Hematopoietic multipotent progenitor cell (in vitro differentiated cells): Measurements from ENCODE around the gene TAF5L. TPM values are rescaled to one million over a fixed set of nuclear protein-coding genes. Genes with fewer than 3 reads are reported as not detected.
"Not testable (repeated sequence)": the region's sequence is repeated elsewhere in the genome, so short reads cannot be mapped to it uniquely, and the experiment has no call there.

Source experiments
- DNase-seq, 3 donors: peaks; one replicate each; pipeline ENCODE4 v3.0.0-alpha.2; 2011 to 2015; ENCODE audit warnings: low read depth in 2 of 3, low spot score in 2 of 3
- total RNA-seq: library from RNA; depleted of rRNA; stranded (reverse); fragments of >200 nt; gene quantifications from one replicate; pipeline ENCODE4 v1.2.3, GENCODE V29; 2012

TAF5L gene
- total RNA-seq, 1 donor, result 21.3 TPM

GRCh38 chr1:229642970-229643369 is 17.0 kb upstream of the TAF5L start:
- DNase-seq, result no peak

DNA sequence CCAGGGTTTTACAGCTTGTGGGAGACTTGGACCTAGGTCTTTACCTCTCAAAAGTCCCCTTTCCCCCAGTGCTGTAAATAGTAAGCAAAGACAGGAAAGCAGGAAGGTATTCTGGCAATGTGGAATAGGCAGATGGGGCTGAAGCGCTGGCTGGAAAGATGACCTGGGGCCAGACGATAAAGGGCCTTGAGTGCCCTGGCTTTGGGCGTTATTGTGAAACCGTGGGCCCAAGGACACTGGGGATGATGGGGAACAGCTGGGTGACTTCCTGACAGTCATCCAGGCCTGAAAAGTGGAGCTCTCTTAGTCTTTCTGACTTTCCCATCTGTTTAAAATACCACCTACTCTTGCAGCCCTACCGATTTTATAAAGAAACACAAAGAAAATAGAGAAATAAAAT is 16.5 kb upstream of the TAF5L start:
- DNase-seq, result no peak

- no peak for DNase-seq
Measured at GRCh38 chr1:229641306-229641705, 15.4 kb upstream of the TAF5L start.

- no peak for DNase-seq
Measured at GRCh38 chr1:229640455-229640854, 14.5 kb upstream of the TAF5L start.

GRCh38 chr1:229637746-229638145 is 11.8 kb upstream of the TAF5L start:
- DNase-seq, result no peak

GRCh38 chr1:229636042-229636441 is 10.1 kb upstream of the TAF5L start:
- no peak for DNase-seq

- no peak for DNase-seq
Measured at GRCh38 chr1:229631966-229632365, 6.0 kb upstream of the TAF5L start.

GRCh38 chr1:229631148-229631547 is 5.2 kb upstream of the TAF5L start:
- no peak for DNase-seq

DNA sequence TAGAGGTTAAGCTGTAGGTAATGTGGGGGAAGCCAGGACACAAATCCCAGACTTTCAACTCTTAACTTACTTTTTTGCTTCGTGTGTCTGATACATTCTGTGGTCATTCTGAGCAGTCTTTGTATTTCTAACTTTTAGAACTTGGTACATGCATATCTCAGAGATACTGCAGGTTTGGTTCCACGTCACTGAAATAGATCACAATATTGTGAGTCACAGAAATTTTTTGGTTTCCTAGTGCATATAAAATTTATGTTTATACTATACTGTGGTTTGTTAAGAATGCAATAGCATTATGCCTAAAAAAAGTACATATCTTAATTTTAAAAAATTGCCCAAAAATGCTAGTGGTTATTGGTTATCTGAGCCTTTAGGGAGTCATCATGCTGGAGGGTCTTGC is 3.3 kb upstream of the TAF5L start:
- DNase-seq, result no peak

GRCh38 chr1:229627003-229627402 is 1.1 kb upstream of the TAF5L start:
- DNase-seq, result no peak

DNA sequence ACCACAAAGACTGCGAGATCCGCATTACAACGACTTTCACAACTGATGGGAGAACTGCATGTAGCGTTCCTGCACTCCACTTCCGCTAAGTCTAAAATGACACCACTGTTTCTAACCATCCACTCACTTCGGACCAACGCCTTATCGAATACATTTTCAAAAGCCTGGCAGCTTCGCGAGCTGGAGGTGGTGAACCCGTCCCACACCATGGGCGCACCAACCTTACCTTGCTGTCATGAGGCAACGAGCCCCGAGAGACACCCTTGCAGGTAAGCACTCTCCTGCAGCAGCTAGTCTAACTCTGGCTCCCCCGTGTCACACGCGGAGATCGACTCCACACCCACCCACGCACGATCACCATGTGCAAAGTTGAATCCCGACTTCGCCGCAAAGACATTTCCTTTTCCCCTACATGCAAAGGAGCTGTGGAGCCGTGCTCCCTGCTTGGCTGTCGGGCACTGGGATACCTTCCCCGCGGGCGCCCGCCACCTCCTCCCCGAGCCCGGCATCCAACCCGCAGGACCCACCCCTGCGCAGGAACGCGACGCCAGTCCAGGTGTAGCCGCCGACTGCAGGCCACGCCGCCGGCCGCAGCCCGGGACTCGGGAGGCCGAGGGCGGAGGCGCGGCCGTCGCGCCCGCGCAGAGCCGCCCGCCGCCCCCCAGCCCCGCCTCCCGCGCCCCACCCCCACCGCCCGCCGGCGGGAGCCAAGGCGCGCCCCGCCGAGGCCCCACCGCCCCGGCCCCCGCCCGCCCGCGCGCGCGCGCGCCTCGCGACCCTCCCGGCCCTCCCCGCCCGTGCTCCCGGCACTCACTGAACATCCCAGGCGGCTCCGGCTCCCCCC is 629 bp downstream of the TAF5L start:
- DNase-seq, result peak; percentile 16 to 29 (median 28)

DNA sequence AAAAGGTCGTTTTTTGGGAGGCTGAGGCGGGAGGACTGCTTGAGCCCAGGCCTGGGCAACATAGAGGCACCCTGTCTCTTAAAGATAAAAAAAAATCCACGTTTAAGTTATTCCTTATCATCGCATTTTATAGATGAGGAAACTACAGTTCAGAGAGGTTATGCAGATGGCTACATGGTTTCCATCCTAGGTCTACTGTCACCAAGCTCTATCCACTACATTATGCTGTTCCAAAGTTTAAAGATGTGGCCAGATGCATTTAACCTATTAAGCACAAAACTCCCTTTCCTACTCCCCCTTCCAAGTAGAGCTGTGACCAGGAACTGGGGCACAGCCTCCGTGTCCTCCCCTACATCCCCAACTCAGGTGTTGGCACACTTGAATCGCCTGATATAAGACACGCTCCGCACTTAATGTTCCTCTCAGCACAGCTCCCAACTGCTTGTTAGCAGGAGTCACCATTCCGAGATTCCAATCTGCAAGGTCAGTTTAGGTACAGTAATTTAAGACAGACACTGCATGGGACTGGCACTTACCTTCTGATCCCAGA is 1.3 kb downstream of the TAF5L start:
- DNase-seq, result no peak

GRCh38 chr1:229623838-229624237 is 2.1 kb downstream of the TAF5L start:
- DNase-seq, result no peak

DNA sequence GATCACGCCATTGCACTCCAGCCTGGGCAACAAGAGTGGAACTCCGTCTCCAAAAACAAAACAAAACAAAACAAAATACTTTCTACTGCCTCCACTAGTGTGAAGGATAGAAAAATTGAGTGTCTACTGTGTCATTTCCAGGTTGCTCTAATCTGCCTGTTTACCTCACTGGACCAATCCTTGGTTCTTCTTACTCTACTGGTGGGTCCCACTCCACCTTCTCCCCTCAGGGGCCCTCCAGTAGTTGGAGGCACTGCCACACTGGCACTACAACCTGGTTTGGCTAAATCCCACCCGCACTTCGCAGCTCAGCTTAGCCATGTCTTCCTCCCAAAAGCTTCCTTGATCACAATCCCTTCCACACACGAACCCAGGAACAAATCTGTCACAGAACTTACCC is 2.7 kb downstream of the TAF5L start:
- DNase-seq, result no peak

DNA sequence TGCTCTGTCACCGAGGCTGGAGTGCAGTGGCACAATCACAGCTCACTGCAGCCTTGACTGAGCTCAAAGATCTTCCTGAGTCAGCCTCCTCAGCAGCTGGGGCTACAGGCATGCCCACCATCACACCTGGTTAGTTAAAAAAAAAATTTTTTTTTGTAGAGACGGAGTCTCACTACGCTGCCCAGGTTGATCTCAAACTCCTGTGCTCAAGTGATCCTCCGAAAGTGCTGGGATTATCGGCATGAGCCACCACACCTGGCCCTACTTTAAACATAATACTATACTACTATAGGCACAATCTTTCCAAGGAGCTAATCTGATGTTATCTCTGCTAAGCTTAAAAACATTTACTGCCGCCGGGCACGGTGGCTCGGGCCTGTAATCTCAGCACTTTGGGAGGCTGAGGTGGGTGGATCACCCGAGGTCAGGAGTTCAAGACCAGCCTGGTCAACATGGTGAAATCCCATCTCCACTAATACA is 3.2 kb downstream of the TAF5L start:
- not testable (repeated sequence) for DNase-seq

DNA sequence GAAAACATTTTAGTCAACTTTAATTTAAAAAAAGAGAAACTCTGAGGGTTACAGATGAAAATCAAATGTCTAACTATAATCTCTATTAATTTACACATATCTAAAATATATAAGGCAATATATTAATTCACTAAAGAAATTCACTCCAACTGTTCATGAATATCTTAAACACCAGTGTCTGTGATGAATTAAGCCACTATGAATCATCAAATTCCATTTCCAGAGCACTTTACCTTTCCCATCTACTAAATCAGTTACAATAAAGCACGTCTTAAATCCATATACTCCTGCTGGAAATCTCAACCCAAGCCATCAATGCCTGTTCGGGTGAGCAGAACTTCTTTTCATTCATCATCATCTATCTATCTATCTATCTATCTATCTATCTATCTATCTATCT is 4.3 kb downstream of the TAF5L start:
- DNase-seq, result no peak

DNA sequence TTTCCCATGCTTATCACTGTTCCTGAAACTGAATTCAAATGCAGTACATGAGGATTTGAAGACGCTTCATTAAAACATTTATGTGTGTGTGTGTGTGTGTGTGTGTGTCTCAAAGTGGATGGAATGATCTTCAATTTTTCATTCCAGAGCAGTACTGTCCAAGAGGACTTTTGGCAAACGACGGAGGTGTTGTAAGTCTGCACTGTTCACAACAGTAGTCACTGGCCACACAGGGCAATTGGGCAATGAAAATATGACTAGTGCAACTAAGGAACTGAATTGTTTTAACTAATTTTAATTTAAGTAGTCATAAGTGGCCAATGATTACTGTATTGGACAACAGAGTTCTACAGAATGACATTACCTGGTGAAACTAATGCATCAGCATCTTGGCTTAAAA is 5.0 kb downstream of the TAF5L start:
- no peak for DNase-seq

DNA sequence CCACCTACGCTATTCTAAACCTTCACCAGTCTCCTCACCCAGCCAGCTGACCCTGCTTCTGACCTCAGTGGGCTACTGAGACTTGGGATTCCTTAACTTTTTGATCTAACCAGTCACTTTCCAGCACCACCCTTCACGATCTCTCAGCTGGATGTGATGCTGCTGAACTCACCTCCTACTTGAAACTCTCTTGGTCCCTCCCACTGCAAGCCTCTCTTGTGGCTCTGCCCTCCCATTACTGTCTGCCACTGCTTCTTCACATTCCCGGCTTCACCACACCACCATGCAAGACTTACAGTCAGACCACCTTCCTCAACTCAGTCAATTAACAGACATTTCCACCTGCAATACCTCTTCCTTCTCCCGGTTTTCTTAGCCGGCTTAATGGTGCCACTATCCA is 6.3 kb downstream of the TAF5L start:
- no peak for DNase-seq

DNA sequence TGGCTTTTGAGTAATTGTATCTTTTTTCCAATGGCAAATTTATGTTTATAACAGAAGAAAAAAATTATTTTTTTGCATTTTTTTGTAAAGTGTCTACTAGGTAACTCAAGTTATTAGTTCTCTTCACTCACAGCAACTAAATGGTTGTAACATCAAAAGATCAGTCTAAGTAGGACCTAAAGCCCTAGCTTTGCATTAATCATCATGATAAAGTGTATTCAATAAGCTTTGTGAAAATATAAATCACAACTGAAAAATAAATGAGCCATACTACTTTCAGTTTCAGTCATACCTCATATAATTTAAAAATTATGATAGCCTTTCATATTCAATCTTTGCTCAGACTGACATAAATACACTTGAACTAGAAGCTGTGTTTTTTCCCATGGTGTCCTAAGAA is 6.9 kb downstream of the TAF5L start:
- no peak for DNase-seq

DNA sequence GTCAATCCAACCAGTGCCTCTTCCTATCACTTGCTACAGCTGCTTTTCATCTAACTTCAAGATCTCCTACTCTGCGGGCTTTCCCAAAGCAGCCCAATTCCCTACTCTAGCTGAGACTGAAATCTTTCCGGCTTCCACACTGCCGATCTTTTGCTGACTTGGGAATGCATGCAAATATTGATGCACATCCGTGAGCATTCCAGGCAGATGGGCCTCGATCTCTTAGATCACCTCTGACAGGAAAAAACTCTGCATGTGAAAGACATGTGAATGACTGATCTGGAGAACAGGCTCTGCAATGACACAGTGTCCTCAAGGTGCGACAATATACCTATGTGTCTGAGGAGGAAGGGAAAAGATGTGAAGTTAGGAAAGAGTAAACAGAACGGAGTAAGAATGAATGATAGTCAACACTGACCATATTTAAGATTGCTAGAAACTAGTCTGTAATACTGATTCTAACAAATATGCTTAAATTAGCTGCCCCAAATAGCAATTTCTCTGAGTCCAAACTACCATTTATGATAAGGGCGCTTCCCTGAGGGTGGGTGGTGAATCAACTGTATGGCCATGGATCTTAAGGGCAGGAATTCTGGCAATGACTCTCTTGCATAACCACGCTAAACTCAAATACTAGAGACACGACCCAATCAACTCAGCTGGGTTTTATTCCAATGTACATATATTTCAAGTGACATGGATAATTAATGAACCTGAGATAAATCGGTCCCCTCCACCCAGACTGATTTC is 8.4 kb downstream of the TAF5L start:
- no peak for DNase-seq

GRCh38 chr1:229614701-229615100 is 11.2 kb downstream of the TAF5L start:
- no peak for DNase-seq

- no peak for DNase-seq
Measured at GRCh38 chr1:229613938-229614337, 12.0 kb downstream of the TAF5L start.
